ENCODE results near the gene NANOS2.

Gene NANOS2

GRCh38 chr19:45929247-45929646 lies 14.7 kb upstream of the NANOS2 start:
- Histone ChIP-seq H3K9me3 (ENCODE audit: control insufficient read depth, insufficient read depth, low read length) (no peaks in the 10 kb centered on the region), H3K36me3 (ENCODE audit: control insufficient read depth, insufficient read depth, low read length) (no peaks in the 10 kb centered on the region), H3K4me3 (ENCODE audit: low read depth, low read length) (no peak overlapping the region), H3K9ac (ENCODE audit: low read depth, low read length) (no peak overlapping the region), H3K4me1 (ENCODE audit: control insufficient read depth, insufficient read depth, low read length) (0 out of 2 replicates have a peak, but pooled peaks cover 4% of the 10 kb centered on the region), H3K27ac (ENCODE audit: low read depth, low read length) (no peak overlapping the region), H3K27me3 (ENCODE audit: control insufficient read depth, insufficient read depth, low read length) (peaks cover 19% of the 10 kb centered on the region)

- Histone ChIP-seq H3K4me1 (ENCODE audit: control insufficient read depth, insufficient read depth, low read length) (0 out of 2 replicates have a peak, but pooled peaks cover 4% of the 10 kb centered on the region), H3K9ac (ENCODE audit: low read depth, low read length) (peak overlapping the region; percentile 43), H3K9me3 (ENCODE audit: control insufficient read depth, insufficient read depth, low read length) (no peaks in the 10 kb centered on the region), H3K27me3 (ENCODE audit: control insufficient read depth, insufficient read depth, low read length) (peaks cover 19% of the 10 kb centered on the region), H3K4me3 (ENCODE audit: low read depth, low read length) (peak overlapping the region; percentile 56), H3K27ac (ENCODE audit: low read depth, low read length) (peak overlapping the region; percentile 35), H3K36me3 (ENCODE audit: control insufficient read depth, insufficient read depth, low read length) (no peaks in the 10 kb centered on the region)
Measured at GRCh38 chr19:45927565-45928261, 13.1 kb upstream of the NANOS2 start.

- no peaks in the 10 kb centered on the region for H3K9me3 ChIP-seq (ENCODE audit: control insufficient read depth, insufficient read depth, low read length)
- no peak overlapping the region for H3K4me3 ChIP-seq (ENCODE audit: low read depth, low read length)
- H3K4me1 ChIP-seq (ENCODE audit: control insufficient read depth, insufficient read depth, low read length), result 0 out of 2 replicates have a peak, but pooled peaks cover 4% of the 10 kb centered on the region
- H3K27ac ChIP-seq (ENCODE audit: low read depth, low read length), result no peak overlapping the region
- peaks cover 16% of the 10 kb centered on the region for H3K27me3 ChIP-seq (ENCODE audit: control insufficient read depth, insufficient read depth, low read length)
- no peaks in the 10 kb centered on the region for H3K36me3 ChIP-seq (ENCODE audit: control insufficient read depth, insufficient read depth, low read length)
- H3K9ac ChIP-seq (ENCODE audit: low read depth, low read length), result no peak overlapping the region
Measured at GRCh38 chr19:45924891-45925447, 10.4 kb upstream of the NANOS2 start.

DNA sequence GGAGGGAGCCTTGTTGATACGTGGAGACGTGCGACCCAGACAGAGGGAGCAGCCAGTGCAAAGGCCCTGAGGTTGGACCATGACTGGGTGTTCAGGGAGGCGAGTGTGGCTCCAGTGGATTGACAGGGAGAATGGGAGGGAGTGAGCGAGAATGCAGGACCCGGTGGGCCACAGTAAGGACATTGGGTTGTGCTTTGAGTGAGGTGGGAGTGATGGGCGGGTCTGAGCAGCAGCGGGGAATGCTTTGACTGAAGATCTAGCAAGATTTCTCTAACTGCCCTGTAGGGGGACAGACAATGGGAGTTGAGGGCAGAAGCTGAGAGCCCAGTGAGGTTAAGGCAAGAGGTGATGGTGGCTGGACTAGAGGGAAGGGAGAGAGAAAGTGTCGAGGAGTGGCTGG lies 7.7 kb upstream of the NANOS2 start:
- no peak overlapping the region for H3K4me3 ChIP-seq (ENCODE audit: low read depth, low read length)
- H3K9me3 ChIP-seq (ENCODE audit: control insufficient read depth, insufficient read depth, low read length), result no peaks in the 10 kb centered on the region
- H3K27ac ChIP-seq (ENCODE audit: low read depth, low read length), result no peak overlapping the region
- H3K9ac ChIP-seq (ENCODE audit: low read depth, low read length), result no peak overlapping the region
- H3K27me3 ChIP-seq (ENCODE audit: control insufficient read depth, insufficient read depth, low read length), result no peaks in the 10 kb centered on the region
- no peaks in the 10 kb centered on the region for H3K4me1 ChIP-seq (ENCODE audit: control insufficient read depth, insufficient read depth, low read length)
- H3K36me3 ChIP-seq (ENCODE audit: control insufficient read depth, insufficient read depth, low read length), result no peaks in the 10 kb centered on the region

- Histone ChIP-seq H3K27ac (ENCODE audit: low read depth, low read length) (no peak overlapping the region), H3K27me3 (ENCODE audit: control insufficient read depth, insufficient read depth, low read length) (no peaks in the 10 kb centered on the region)
Measured at GRCh38 chr19:45920458-45920857, 5.9 kb upstream of the NANOS2 start.

GRCh38 chr19:45919678-45920077 lies 5.1 kb upstream of the NANOS2 start:
- Histone ChIP-seq H3K27me3 (ENCODE audit: control insufficient read depth, insufficient read depth, low read length) (no peaks in the 10 kb centered on the region), H3K4me3 (ENCODE audit: low read depth, low read length) (no peak overlapping the region), H3K36me3 (ENCODE audit: control insufficient read depth, insufficient read depth, low read length) (no peaks in the 10 kb centered on the region), H3K27ac (ENCODE audit: low read depth, low read length) (no peak overlapping the region), H3K4me1 (ENCODE audit: control insufficient read depth, insufficient read depth, low read length) (no peaks in the 10 kb centered on the region), H3K9ac (ENCODE audit: low read depth, low read length) (no peak overlapping the region), H3K9me3 (ENCODE audit: control insufficient read depth, insufficient read depth, low read length) (no peaks in the 10 kb centered on the region)

More at GRCh38 chr19:45920458-45920857, 5.9 kb upstream of the NANOS2 start:
- H3K4me1 ChIP-seq (ENCODE audit: control insufficient read depth, insufficient read depth, low read length), result no peaks in the 10 kb centered on the region
- H3K9ac ChIP-seq (ENCODE audit: low read depth, low read length), result no peak overlapping the region
- H3K36me3 ChIP-seq (ENCODE audit: control insufficient read depth, insufficient read depth, low read length), result no peaks in the 10 kb centered on the region
- no peak overlapping the region for H3K4me3 ChIP-seq (ENCODE audit: low read depth, low read length)
- H3K9me3 ChIP-seq (ENCODE audit: control insufficient read depth, insufficient read depth, low read length), result no peaks in the 10 kb centered on the region

DNA sequence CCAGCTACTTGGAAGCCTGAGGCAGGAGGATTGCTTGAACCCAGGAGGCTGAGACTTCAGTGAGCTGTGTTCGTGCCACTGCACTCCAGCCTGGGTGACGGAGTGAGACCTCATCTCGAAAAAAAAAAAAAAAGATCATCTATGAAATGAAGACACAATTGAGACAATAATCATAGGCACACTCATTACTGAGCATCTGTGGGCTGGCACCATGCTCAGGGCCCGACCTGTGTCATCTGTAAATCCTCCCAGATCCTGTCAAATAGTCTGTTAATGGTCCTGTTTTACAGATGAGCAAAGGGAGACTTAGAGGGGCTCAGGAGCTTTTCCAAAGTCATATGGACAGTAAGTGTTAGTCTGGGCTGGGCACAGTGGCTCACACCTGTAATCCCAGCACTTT lies 4.1 kb upstream of the NANOS2 start:
- no peaks in the 10 kb centered on the region for H3K36me3 ChIP-seq (ENCODE audit: control insufficient read depth, insufficient read depth, low read length)
- H3K9ac ChIP-seq (ENCODE audit: low read depth, low read length), result no peak overlapping the region
- H3K27ac ChIP-seq (ENCODE audit: low read depth, low read length), result no peak overlapping the region

GRCh38 chr19:45917421-45918091 lies 3.0 kb upstream of the NANOS2 start:
- no peak overlapping the region for H3K9ac ChIP-seq (ENCODE audit: low read depth, low read length)
- no peak overlapping the region for H3K27ac ChIP-seq (ENCODE audit: low read depth, low read length)
- no peak overlapping the region for H3K4me3 ChIP-seq (ENCODE audit: low read depth, low read length)
- H3K4me1 ChIP-seq (ENCODE audit: control insufficient read depth, insufficient read depth, low read length), result no peaks in the 10 kb centered on the region
- no peaks in the 10 kb centered on the region for H3K9me3 ChIP-seq (ENCODE audit: control insufficient read depth, insufficient read depth, low read length)
- no peaks in the 10 kb centered on the region for H3K36me3 ChIP-seq (ENCODE audit: control insufficient read depth, insufficient read depth, low read length)
- no peaks in the 10 kb centered on the region for H3K27me3 ChIP-seq (ENCODE audit: control insufficient read depth, insufficient read depth, low read length)

More for the DNA sequence above, 4.1 kb upstream of the NANOS2 start:
- no peaks in the 10 kb centered on the region for H3K9me3 ChIP-seq (ENCODE audit: control insufficient read depth, insufficient read depth, low read length)
- H3K27me3 ChIP-seq (ENCODE audit: control insufficient read depth, insufficient read depth, low read length), result no peaks in the 10 kb centered on the region
- H3K4me1 ChIP-seq (ENCODE audit: control insufficient read depth, insufficient read depth, low read length), result no peaks in the 10 kb centered on the region
- H3K4me3 ChIP-seq (ENCODE audit: low read depth, low read length), result no peak overlapping the region

GRCh38 chr19:45911291-45911690 lies 3.3 kb downstream of the NANOS2 start:
- no peak overlapping the region for H3K4me3 ChIP-seq (ENCODE audit: low read depth, low read length)
- H3K9ac ChIP-seq (ENCODE audit: low read depth, low read length), result no peak overlapping the region
- H3K4me1 ChIP-seq (ENCODE audit: control insufficient read depth, insufficient read depth, low read length), result no peaks in the 10 kb centered on the region
- no peaks in the 10 kb centered on the region for H3K36me3 ChIP-seq (ENCODE audit: control insufficient read depth, insufficient read depth, low read length)
- H3K27ac ChIP-seq (ENCODE audit: low read depth, low read length), result no peak overlapping the region
- H3K27me3 ChIP-seq (ENCODE audit: control insufficient read depth, insufficient read depth, low read length), result no peaks in the 10 kb centered on the region
- no peaks in the 10 kb centered on the region for H3K9me3 ChIP-seq (ENCODE audit: control insufficient read depth, insufficient read depth, low read length)

DNA sequence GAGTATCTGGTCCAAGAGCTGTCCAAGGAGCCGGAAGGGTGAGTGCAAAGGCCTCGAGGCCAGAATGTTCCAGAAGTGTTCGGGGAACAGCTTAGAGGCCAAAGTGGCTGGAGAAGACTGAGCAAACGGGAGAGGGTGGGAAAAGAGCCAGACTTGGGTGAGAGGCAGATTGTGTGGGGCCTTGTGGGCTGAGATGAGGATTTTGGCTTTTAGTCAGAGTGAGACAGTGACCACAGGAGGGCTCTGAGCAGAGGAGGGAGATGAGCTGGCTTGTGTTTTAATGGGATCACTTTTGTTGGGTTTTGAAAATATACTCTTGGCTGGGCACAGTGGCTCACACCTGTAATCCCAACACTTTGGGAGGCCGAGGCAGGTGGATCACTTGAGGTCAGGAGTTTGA lies 5.6 kb downstream of the NANOS2 start:
- Histone ChIP-seq H3K36me3 (ENCODE audit: control insufficient read depth, insufficient read depth, low read length) (no peaks in the 10 kb centered on the region), H3K27ac (ENCODE audit: low read depth, low read length) (no peak overlapping the region), H3K9ac (ENCODE audit: low read depth, low read length) (no peak overlapping the region), H3K4me1 (ENCODE audit: control insufficient read depth, insufficient read depth, low read length) (no peaks in the 10 kb centered on the region), H3K27me3 (ENCODE audit: control insufficient read depth, insufficient read depth, low read length) (no peaks in the 10 kb centered on the region), H3K9me3 (ENCODE audit: control insufficient read depth, insufficient read depth, low read length) (no peaks in the 10 kb centered on the region), H3K4me3 (ENCODE audit: low read depth, low read length) (no peak overlapping the region)

DNA sequence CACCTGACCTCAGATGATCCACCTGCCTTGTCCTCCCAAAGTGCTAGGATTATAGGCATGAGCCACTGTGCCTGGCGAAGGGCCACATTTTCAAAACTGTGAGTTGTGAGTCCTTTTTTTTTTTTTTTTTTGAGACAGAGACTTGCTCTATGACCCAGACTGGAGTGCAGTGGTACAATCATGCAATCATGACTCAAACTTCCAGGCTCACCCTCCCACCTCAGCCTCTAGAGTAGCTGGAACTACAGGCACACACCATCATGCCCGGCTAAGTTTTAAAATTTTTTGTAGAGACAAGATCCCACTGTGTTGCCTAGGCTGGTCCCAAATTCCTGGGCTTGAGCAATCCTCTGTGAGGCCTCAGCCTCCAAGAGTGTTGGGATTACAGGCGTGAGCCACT lies 8.4 kb downstream of the NANOS2 start:
- H3K4me3 ChIP-seq (ENCODE audit: low read depth, low read length), result no peak overlapping the region
- H3K36me3 ChIP-seq (ENCODE audit: control insufficient read depth, insufficient read depth, low read length), result no peaks in the 10 kb centered on the region
- H3K27ac ChIP-seq (ENCODE audit: low read depth, low read length), result no peak overlapping the region
- H3K9me3 ChIP-seq (ENCODE audit: control insufficient read depth, insufficient read depth, low read length), result no peaks in the 10 kb centered on the region
- H3K4me1 ChIP-seq (ENCODE audit: control insufficient read depth, insufficient read depth, low read length), result no peaks in the 10 kb centered on the region
- peaks cover 4% of the 10 kb centered on the region for H3K27me3 ChIP-seq (ENCODE audit: control insufficient read depth, insufficient read depth, low read length)
- H3K9ac ChIP-seq (ENCODE audit: low read depth, low read length), result no peak overlapping the region

All from HUES48 (cell line).